ENCODE measurements around the gene FBN2.

DNA sequence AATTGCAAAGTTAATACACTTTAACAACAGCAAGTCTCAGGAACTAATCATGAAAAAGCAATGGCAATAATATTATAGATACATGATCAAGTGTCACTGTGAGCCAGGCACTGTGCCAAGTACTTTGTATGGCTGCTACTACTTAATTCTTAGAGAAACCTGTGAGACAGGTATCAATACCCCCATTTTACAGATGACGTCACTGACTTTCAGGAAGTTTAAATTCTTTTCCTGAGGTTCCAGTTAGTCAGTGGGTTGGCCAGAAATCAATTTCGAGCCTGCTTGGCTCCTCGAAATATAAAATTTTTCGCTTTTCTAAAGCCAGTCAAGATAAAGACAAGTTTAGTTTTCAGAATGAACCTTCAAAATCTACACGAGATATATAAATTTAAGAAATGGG lies 324.2 kb downstream of the FBN2 start:
- no peak for TF ChIP-seq POLR2A (IDR thresholded peaks at IDR 0.05)
- TF ChIP-seq, protein P1, sequence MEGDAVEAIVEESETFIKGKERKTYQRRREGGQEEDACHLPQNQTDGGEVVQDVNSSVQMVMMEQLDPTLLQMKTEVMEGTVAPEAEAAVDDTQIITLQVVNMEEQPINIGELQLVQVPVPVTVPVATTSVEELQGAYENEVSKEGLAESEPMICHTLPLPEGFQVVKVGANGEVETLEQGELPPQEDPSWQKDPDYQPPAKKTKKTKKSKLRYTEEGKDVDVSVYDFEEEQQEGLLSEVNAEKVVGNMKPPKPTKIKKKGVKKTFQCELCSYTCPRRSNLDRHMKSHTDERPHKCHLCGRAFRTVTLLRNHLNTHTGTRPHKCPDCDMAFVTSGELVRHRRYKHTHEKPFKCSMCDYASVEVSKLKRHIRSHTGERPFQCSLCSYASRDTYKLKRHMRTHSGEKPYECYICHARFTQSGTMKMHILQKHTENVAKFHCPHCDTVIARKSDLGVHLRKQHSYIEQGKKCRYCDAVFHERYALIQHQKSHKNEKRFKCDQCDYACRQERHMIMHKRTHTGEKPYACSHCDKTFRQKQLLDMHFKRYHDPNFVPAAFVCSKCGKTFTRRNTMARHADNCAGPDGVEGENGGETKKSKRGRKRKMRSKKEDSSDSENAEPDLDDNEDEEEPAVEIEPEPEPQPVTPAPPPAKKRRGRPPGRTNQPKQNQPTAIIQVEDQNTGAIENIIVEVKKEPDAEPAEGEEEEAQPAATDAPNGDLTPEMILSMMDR (IDR thresholded peaks at IDR 0.05): no peak

Data from lower leg skin (tissue), 3 donors.